ENCODE results near the gene WAPL. TPM values are rescaled to one million over a fixed set of nuclear protein-coding genes. Genes with fewer than 3 reads are reported as not detected.

WAPL gene
- 42.0 and 42.1 TPM in 2 replicates for total RNA-seq

GRCh38 chr10:86521678-86522509 lies at the start of gene WAPL:
WAPL (minus strand) TSS chr10:86521792; CDS start chr10:86518069, 3,723 bp downstream.

Other genes starting within 250 kb of the WAPL start
- gene GRID1, start 155.0 kb downstream of the WAPL start, total RNA-seq, result not detected in 2 replicates
- not detected in 2 replicates for gene OPN4, start 132.8 kb upstream of the WAPL start, total RNA-seq
- gene LDB3, start 146.7 kb upstream of the WAPL start, total RNA-seq, result under 0.01 and 0.09 TPM in 2 replicates
- gene BMPR1A, start 234.8 kb upstream of the WAPL start, total RNA-seq, result 41.3 and 47.3 TPM in 2 replicates

All from bronchial smooth muscle cell (primary cell).